Endothelial cell of umbilical vein (primary cell): ENCODE measurements around the gene FAM181A.

Experiments
- EZH2 ChIP-seq: IDR thresholded peaks from 2 replicates; pipeline ENCODE4 v1.6.1; 2012; ENCODE audit warnings: borderline replicate concordance, low read depth, mild to moderate bottlenecking, moderate library complexity, low read length, inconsistent platforms; ENCODE audit not compliant: severe bottlenecking
- GATA2 ChIP-seq: IDR thresholded peaks from 2 replicates; pipeline ENCODE4 v1.7.0; 2011; ENCODE audit warnings: low read depth, mild to moderate bottlenecking, moderate library complexity, mixed read lengths, low read length; ENCODE audit not compliant: insufficient read length, insufficient read depth
- JUN ChIP-seq: IDR thresholded peaks from 2 replicates; pipeline ENCODE4 v1.6.1; 2011; ENCODE audit warnings: borderline replicate concordance, low read depth; ENCODE audit not compliant: insufficient read length, insufficient read depth
- MYC ChIP-seq: IDR thresholded peaks from one replicate; pipeline ENCODE4 v1.6.1; 2011; ENCODE audit warnings: mild to moderate bottlenecking, low read depth, low read length
- POLR2A ChIP-seq: IDR thresholded peaks from 2 replicates; pipeline ENCODE4 v1.6.1; 2012; ENCODE audit warnings: low read depth, mild to moderate bottlenecking, control low read depth, low read length
- POLR2AphosphoS5 ChIP-seq: IDR thresholded peaks from 2 replicates; pipeline ENCODE4 v1.6.1; 2012; ENCODE audit warnings: low read depth, mild to moderate bottlenecking, control low read depth, low read length, moderate library complexity; ENCODE audit not compliant: insufficient read depth
- TF ChIP-seq, protein P1 (sequence below), 2 donors: IDR thresholded peaks; 1 replicate in 1 of 2; 2 replicates in 1 of 2; pipeline ENCODE4 v1.5.1; 2011; ENCODE audit warnings: low read length in 2 of 2, mild to moderate bottlenecking in 2 of 2, moderate library complexity in 2 of 2, control low read depth in 1 of 2, inconsistent platforms in 1 of 2, low read depth in 1 of 2; ENCODE audit not compliant: insufficient read depth in 1 of 2; ENCODE audit errors: extremely low read depth in 1 of 2
- TF ChIP-seq, protein P2 (sequence below): IDR thresholded peaks from 2 replicates; pipeline ENCODE4 v1.6.1; 2011; ENCODE audit not compliant: insufficient read depth, insufficient read length

DNA sequence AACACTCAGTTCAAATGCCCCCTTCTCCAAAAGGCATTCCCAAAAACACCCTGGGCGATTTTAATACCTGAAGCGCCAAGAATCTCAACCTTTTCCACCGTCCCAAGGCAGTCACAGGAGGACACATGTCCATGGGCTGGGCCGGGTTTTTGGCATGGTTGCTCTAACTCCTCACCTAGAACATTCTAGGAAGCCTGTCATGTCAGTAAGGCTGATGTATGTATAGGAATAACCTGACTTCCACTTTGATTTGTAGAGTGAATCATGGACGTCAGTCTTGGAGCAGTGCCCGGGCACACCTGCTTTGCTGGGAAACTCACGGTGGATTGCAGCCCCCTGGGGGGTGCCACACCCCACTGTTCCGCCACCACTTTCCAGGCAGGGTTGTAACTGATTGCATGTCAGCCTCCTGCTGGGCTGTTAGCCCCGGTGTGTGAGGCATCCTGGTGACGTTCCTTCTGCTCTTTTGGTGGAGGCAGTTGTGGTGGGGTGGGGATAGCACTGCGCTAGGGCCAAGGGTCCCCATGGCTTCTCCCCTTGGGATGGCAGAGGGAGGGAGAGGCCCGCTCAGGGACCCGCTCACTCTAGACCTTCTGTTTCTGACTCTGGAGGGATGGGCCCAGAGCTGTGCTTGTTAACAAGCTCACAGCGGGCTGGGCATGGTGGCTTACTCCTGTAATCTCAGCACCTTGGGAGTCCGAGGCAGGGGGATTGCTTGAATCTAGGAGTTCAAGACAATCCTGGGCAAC is 35.2 kb upstream of the FAM181A start:
- TF ChIP-seq, protein P1, sequence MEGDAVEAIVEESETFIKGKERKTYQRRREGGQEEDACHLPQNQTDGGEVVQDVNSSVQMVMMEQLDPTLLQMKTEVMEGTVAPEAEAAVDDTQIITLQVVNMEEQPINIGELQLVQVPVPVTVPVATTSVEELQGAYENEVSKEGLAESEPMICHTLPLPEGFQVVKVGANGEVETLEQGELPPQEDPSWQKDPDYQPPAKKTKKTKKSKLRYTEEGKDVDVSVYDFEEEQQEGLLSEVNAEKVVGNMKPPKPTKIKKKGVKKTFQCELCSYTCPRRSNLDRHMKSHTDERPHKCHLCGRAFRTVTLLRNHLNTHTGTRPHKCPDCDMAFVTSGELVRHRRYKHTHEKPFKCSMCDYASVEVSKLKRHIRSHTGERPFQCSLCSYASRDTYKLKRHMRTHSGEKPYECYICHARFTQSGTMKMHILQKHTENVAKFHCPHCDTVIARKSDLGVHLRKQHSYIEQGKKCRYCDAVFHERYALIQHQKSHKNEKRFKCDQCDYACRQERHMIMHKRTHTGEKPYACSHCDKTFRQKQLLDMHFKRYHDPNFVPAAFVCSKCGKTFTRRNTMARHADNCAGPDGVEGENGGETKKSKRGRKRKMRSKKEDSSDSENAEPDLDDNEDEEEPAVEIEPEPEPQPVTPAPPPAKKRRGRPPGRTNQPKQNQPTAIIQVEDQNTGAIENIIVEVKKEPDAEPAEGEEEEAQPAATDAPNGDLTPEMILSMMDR (IDR thresholded peaks at IDR 0.05; ENCODE audit: extremely low read depth in 1 of 2, insufficient read depth in 1 of 2, low read depth in 1 of 2, low read length in 2 of 2) = no peak
- TF ChIP-seq EZH2 = no peak
- TF ChIP-seq POLR2A = no peak
- TF ChIP-seq, protein P2, sequence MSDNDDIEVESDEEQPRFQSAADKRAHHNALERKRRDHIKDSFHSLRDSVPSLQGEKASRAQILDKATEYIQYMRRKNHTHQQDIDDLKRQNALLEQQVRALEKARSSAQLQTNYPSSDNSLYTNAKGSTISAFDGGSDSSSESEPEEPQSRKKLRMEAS = no peak
- no peak for TF ChIP-seq JUN
- TF ChIP-seq GATA2 = no peak
- no peak for TF ChIP-seq POLR2AphosphoS5
- no peak for TF ChIP-seq MYC
